GM12878 (cell line): Measurements from ENCODE around the gene SLC39A8. TPM values are rescaled to one million over a fixed set of nuclear protein-coding genes. Genes with fewer than 3 reads are reported as not detected.

ENCODE experiments used
- ATAC-seq: fragments of 200-7000 bp; cut with Tn5 transposase; 3 replicates; pipeline ENCODE4 v1.9.1; 2020; ENCODE audit warnings: mild to moderate bottlenecking, moderate library complexity
- BruUV-seq: library from RNA; stranded (reverse); fragments of 400-500 nt; replicated peaks from 2 replicates; lab custom pipeline; 2021; lab: Mats Ljungman, UMichigan
- CTCF ChIA-PET: fragments of 300-600 bp; sonication (Branson Sonifier 250); formaldehyde crosslinking; extraction: SDS; loops from one replicate; lab custom pipeline; 2021; ENCODE audit warnings: inconsistent platforms; lab: Yijun Ruan, JAX
- POLR2A ChIA-PET: fragments of 350-600 bp; formaldehyde crosslinking; extraction: SDS; loops from one replicate; lab custom pipeline; 2021; ENCODE audit warnings: inconsistent platforms; lab: Charles Lee
- RAD21 ChIA-PET: fragments of 300-600 bp; sonication (Branson Sonifier 250); formaldehyde crosslinking; loops from one replicate; lab custom pipeline; 2023; ENCODE audit warnings: antibody characterized with exemption; ENCODE audit not compliant: unreplicated experiment; lab: Charles Lee
- SMC1A ChIA-PET: fragments of 300-600 bp; sonication (Branson Sonifier 250); formaldehyde crosslinking; loops from one replicate; lab custom pipeline; 2023; ENCODE audit not compliant: unreplicated experiment, uncharacterized antibody; lab: Charles Lee
- DNase-seq: peaks from one replicate; pipeline ENCODE4 v3.0.0-alpha.2; 2011; ENCODE audit warnings: low read depth, low spot score
- FAIRE-seq: peaks from 3 replicates; lab custom pipeline; 2011; peaks lifted over from hg19 to GRCh38; lab: Jason Lieb, UNC
- H2AFZ ChIP-seq: 2 replicates; pipeline ENCODE4 v1.6.0; 2011; ENCODE audit warnings: low read depth, low read length, control low read depth; ENCODE audit not compliant: control insufficient read depth
- H3K27ac ChIP-seq: 2 replicates; pipeline ENCODE4 v1.5.1; 2011; ENCODE audit warnings: control low read depth; ENCODE audit not compliant: control insufficient read depth, insufficient read depth
- H3K27me3 ChIP-seq, 2 experiments: replicated peaks in 1 of 2; 2 replicates each; pipeline versions ENCODE4 v1.6.0 to v1.6.1; 2011; ENCODE audit warnings: low read length in 1 of 2; ENCODE audit not compliant: control insufficient read depth in 2 of 2, insufficient read depth in 2 of 2
- H3K36me3 ChIP-seq, 2 experiments: 2 replicates each; pipeline ENCODE4 v1.5.1; 2011; ENCODE audit warnings: low read length in 1 of 2; ENCODE audit not compliant: control insufficient read depth in 2 of 2, insufficient read depth in 2 of 2
- H3K4me1 ChIP-seq: 2 replicates; pipeline ENCODE4 v1.6.1; 2011; ENCODE audit warnings: mild to moderate bottlenecking, low read length, moderate library complexity, mixed read lengths; ENCODE audit not compliant: control insufficient read depth, insufficient read depth
- H3K4me2 ChIP-seq: 2 replicates; pipeline ENCODE4 v1.6.0; 2011; ENCODE audit warnings: control low read depth; ENCODE audit not compliant: control insufficient read depth, insufficient read depth
- H3K4me3 ChIP-seq: fragments of 200-600 bp; sonication (generic); 2 replicates; pipeline ENCODE4 v1.5.1; 2016
- H3K79me2 ChIP-seq: 2 replicates; pipeline ENCODE4 v1.6.0; 2011; ENCODE audit warnings: low read length; ENCODE audit not compliant: control insufficient read depth, insufficient read depth
- H3K9ac ChIP-seq: 2 replicates; pipeline ENCODE4 v1.8.0; 2011; ENCODE audit warnings: low read length, control low read depth, mixed read lengths; ENCODE audit not compliant: control insufficient read depth, insufficient read depth
- H3K9me3 ChIP-seq: replicated peaks from 3 replicates; pipeline ENCODE4 v1.5.1; 2011; ENCODE audit warnings: mild to moderate bottlenecking, low read length; ENCODE audit not compliant: control insufficient read depth, insufficient read depth
- H4K20me1 ChIP-seq: 2 replicates; pipeline ENCODE4 v1.6.0; 2011; ENCODE audit not compliant: control insufficient read depth, insufficient read depth
- BRCA1 ChIP-seq: IDR thresholded peaks from 2 replicates; pipeline ENCODE4 v1.6.1; 2011; ENCODE audit warnings: low read depth, low read length, improper control_type of control experiment
- CEBPZ ChIP-seq: fragments of 150-350 bp; IDR thresholded peaks from 2 replicates; pipeline ENCODE4 v1.6.1; 2016; ENCODE audit warnings: low read depth, low read length
- ESRRA ChIP-seq: IDR thresholded peaks from 2 replicates; pipeline ENCODE4 v1.6.1; 2012; ENCODE audit warnings: mild to moderate bottlenecking, low read length, improper control_type of control experiment
- FOXK2 ChIP-seq: fragments of 450-650 bp; IDR thresholded peaks from 2 replicates; pipeline ENCODE4 v1.6.1; 2017; ENCODE audit warnings: mild to moderate bottlenecking, moderate library complexity
- HDAC2 ChIP-seq: fragments of 200-600 bp; sonication (generic); IDR thresholded peaks from 2 replicates; pipeline ENCODE4 v1.6.1; 2017
- IRF4 ChIP-seq: IDR thresholded peaks from 2 replicates; pipeline ENCODE4 v1.6.1; 2011; ENCODE audit warnings: low read depth, low read length
- JUNB ChIP-seq: IDR thresholded peaks from 2 replicates; pipeline ENCODE4 v1.6.1; 2016; ENCODE audit warnings: antibody characterized with exemption, mild to moderate bottlenecking
- NFYB ChIP-seq: IDR thresholded peaks from 2 replicates; pipeline ENCODE4 v1.6.1; 2011; ENCODE audit warnings: low read depth, mild to moderate bottlenecking, low read length, improper control_type of control experiment, moderate library complexity; ENCODE audit not compliant: insufficient read depth
- NR2C1 ChIP-seq: fragments of 450-650 bp; IDR thresholded peaks from 2 replicates; pipeline ENCODE4 v1.6.1; 2017; ENCODE audit warnings: antibody characterized with exemption, mild to moderate bottlenecking, moderate library complexity
- POLR2AphosphoS5 ChIP-seq: IDR thresholded peaks from 2 replicates; pipeline ENCODE4 v1.6.1; 2011; ENCODE audit warnings: mild to moderate bottlenecking, low read length, inconsistent platforms
- RAD51 ChIP-seq: fragments of 450-650 bp; IDR thresholded peaks from 2 replicates; pipeline ENCODE4 v1.6.1; 2016; ENCODE audit warnings: moderate library complexity, mild to moderate bottlenecking, inconsistent platforms
- RUNX3 ChIP-seq: IDR thresholded peaks from 2 replicates; pipeline ENCODE4 v1.6.1; 2012; ENCODE audit warnings: low read length, inconsistent platforms
- SIN3A ChIP-seq: IDR thresholded peaks from 2 replicates; pipeline ENCODE4 v1.6.1; 2012; ENCODE audit warnings: low read depth, low read length, improper control_type of control experiment
- SMAD1 ChIP-seq: fragments of 450-650 bp; IDR thresholded peaks from 2 replicates; pipeline ENCODE4 v1.6.1; 2018; ENCODE audit warnings: mild to moderate bottlenecking, low read depth; ENCODE audit not compliant: partially characterized antibody
- SMAD5 ChIP-seq: IDR thresholded peaks from 2 replicates; pipeline ENCODE4 v1.6.1; 2016; ENCODE audit warnings: antibody characterized with exemption, low read depth
- SMARCA5 ChIP-seq: fragments of 450-650 bp; IDR thresholded peaks from 2 replicates; pipeline ENCODE4 v1.6.1; 2017; ENCODE audit warnings: mild to moderate bottlenecking
- YBX1 ChIP-seq: fragments of 450-650 bp; IDR thresholded peaks from 2 replicates; pipeline ENCODE4 v1.6.1; 2016; ENCODE audit warnings: antibody characterized with exemption
- ZBTB4 ChIP-seq: fragments of 450-650 bp; formaldehyde crosslinking; IDR thresholded peaks from 2 replicates; pipeline ENCODE4 v1.4.0; 2022; ENCODE audit warnings: mild to moderate bottlenecking, moderate library complexity
- ZNF384 ChIP-seq: IDR thresholded peaks from 2 replicates; pipeline ENCODE4 v1.6.1; 2012; ENCODE audit warnings: low read depth, mild to moderate bottlenecking, low read length, improper control_type of control experiment, borderline replicate concordance
- ZNF622 ChIP-seq: fragments of 450-650 bp; IDR thresholded peaks from 2 replicates; pipeline ENCODE4 v1.6.1; 2017; ENCODE audit warnings: mild to moderate bottlenecking, inconsistent platforms
- in situ Hi-C: fragments of 300-500 bp; cut with MboI; formaldehyde crosslinking; loops from 9 replicates; pipeline ENCODE4 v1.14.3; 2018; ENCODE audit warnings: mixed read lengths
- intact Hi-C: fragments of 100-400 bp; cut with micrococcal nuclease; formaldehyde crosslinking; loops from one replicate; pipeline ENCODE4 v1.14.2; 2022; ENCODE audit not compliant: unreplicated experiment
- polyA plus RNA-seq, 11 experiments: library from polyadenylated mRNA; depleted of rRNA in 4 of 11; unstranded in 6 of 11; stranded (reverse) in 5 of 11; fragments of >200 nt; fragmentation: Nextera tagmentation in 4 of 11; fragmentation: Illumina TruSeq in 1 of 11; extraction: Ambion mirVana in 4 of 11; extraction: Trizol in 1 of 11; gene quantifications; 1 replicate in 1 of 11; 2 replicates in 10 of 11; pipeline versions ENCODE4 v1.2.1 to v1.2.3, GENCODE V29; 2011 to 2016; ENCODE audit warnings: inconsistent platforms in 2 of 11, missing spikeins in 2 of 11, low read depth in 1 of 11
- total RNA-seq, 4 experiments: library from RNA; depleted of rRNA in 3 of 4; stranded (reverse); fragments of >200 nt in 3 of 4; fragmentation: Illumina TruSeq in 1 of 4; extraction: Trizol in 1 of 4; gene quantifications; 2 replicates each; pipeline versions ENCODE4 v1.2.1 to v1.2.3, GENCODE V29; 2013 to 2021
- TF ChIP-seq, protein P1 (sequence below): fragments of 450-650 bp; IDR thresholded peaks from 2 replicates; pipeline ENCODE4 v1.6.1; 2016; ENCODE audit warnings: mild to moderate bottlenecking

Gene SLC39A8
- total and polyA plus RNA-seq, 10 of the 15 experiments (the other 5 are each of a cell fraction or from before 2014, with no cell fraction given) = 7.9 to 47.8 (median 32.8) TPM

DNA sequence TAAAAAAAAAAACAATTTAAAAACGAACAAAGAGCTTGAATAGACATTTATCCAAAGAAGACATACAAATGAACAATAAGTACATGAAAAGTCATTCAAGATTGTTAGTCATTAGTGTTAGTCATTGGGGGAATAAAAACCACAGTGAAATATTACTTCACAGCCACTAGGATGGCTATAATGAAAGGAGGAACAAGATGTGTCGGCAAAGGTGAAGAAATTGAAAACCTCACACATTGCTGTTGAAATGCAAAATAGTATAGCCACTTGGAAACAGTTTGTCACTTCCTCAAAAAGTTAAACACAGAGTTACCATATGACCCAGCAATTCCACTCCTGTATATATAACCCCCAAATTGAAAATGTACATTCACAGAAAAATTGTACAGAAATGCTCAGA, 45.2 kb upstream of the SLC39A8 start (continued):
- no peak for TF ChIP-seq BRCA1
- TF ChIP-seq HDAC2 = no peak
- no peak for TF ChIP-seq YBX1
- no peak for TF ChIP-seq IRF4
- no peak for TF ChIP-seq ESRRA
- TF ChIP-seq, protein P1, sequence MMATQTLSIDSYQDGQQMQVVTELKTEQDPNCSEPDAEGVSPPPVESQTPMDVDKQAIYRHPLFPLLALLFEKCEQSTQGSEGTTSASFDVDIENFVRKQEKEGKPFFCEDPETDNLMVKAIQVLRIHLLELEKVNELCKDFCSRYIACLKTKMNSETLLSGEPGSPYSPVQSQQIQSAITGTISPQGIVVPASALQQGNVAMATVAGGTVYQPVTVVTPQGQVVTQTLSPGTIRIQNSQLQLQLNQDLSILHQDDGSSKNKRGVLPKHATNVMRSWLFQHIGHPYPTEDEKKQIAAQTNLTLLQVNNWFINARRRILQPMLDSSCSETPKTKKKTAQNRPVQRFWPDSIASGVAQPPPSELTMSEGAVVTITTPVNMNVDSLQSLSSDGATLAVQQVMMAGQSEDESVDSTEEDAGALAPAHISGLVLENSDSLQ = no peak
- no peak for TF ChIP-seq POLR2AphosphoS5
- no peak for TF ChIP-seq SMAD5
- peak; percentile 34; the same call in 1 of the 2 replicates for TF ChIP-seq JUNB

DNA sequence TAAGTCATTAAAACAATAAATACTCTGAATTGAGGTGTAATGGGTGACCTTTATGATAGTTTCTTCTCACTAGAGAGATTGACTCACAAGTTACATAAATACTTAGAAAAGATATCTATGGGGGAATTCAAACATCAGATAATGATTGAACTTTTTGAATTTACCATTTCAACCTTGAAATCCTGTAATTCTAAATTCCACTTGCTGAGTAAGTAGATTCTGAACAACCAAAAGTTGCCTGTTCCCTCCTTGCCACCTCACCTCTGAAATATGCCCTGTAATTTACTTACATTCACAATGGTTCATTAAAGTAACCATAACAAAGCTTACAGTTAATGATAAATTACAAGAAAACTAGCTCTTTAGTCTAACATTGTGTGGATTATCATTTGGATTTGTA, 43.3 kb upstream of the SLC39A8 start:
- H3K27ac ChIP-seq = no peak overlapping the region
- no peaks in the 10 kb centered on the region for H3K36me3 ChIP-seq
- DNase-seq (no peak), FAIRE-seq (no peak), ATAC-seq (no peak)
- in situ Hi-C loops = no loop called here
- no peak overlapping the region for H3K4me2 ChIP-seq
- ChIA-PET CTCF (no interaction called here), POLR2A (no interaction called here), RAD21 (no interaction called here), SMC1A (interaction anchor here (0.8 kb wide), 1 partner anchor 19 kb away, joined by 3 read pairs; no protein-coding TSS in a partner anchor)
- no peak overlapping the region for H2AFZ ChIP-seq
- no peaks in the 10 kb centered on the region for H4K20me1 ChIP-seq
- H3K27me3 ChIP-seq = no peaks in the 10 kb centered on the region
- H3K79me2 ChIP-seq = no peaks in the 10 kb centered on the region
- no peak overlapping the region for H3K9ac ChIP-seq
- no peaks in the 10 kb centered on the region for H3K4me1 ChIP-seq
- intact Hi-C loops = no loop called here
- no TSS peak for BruUV-seq
- no peak overlapping the region for H3K4me3 ChIP-seq
- H3K9me3 ChIP-seq = no peaks in the 10 kb centered on the region
- TF ChIP-seq SMAD1 (no peak), SIN3A (no peak), FOXK2 (no peak), ZNF384 (no peak), ZNF622 (no peak), ZBTB4 (CRISPR knock-in tag) (no peak), CEBPZ (no peak), RUNX3 (no peak), NR2C1 (no peak), SMARCA5 (no peak), RAD51 (no peak), NFYB (no peak)
